ENCODE data around the gene TMEM164. TPM values are rescaled to one million over a fixed set of nuclear protein-coding genes. Genes with fewer than 3 reads are reported as not detected.
A peak's percentile ranks its signal among the peaks of the same experiment; 100 is the strongest.

The TMEM164 gene
- polyA plus RNA-seq, 1 donor (not counting 4 experiments of a cell fraction or from before 2014, with no cell fraction given) = 15.3 TPM

GRCh38 chrX:110212299-110212698 is 209.4 kb downstream of the TMEM164 start:
- no peaks in the 10 kb centered on the region for H3K36me3 ChIP-seq (ENCODE audit: control insufficient read depth in 2 of 2, extremely low read depth in 1 of 2, insufficient read depth in 2 of 2, low read length in 2 of 2)
- peak in 2 of 3 experiments; percentile 16 to 23 for TF ChIP-seq CTCF (optimal IDR thresholded peaks at IDR 0.05 in 1 of 3, IDR thresholded peaks at IDR 0.05 in 1 of 3, conservative IDR thresholded peaks at IDR 0.05 in 1 of 3; ENCODE audit: extremely low read depth in 1 of 3, insufficient read depth in 2 of 3, low read length in 3 of 3)
- no peak for TF ChIP-seq EZH2 (IDR thresholded peaks at IDR 0.05; ENCODE audit: low read length)
- H3K27me3 ChIP-seq (ENCODE audit: control insufficient read depth, extremely low read depth, insufficient read depth, low read length) = no peaks in the 10 kb centered on the region
- no peaks in the 10 kb centered on the region for H3K79me2 ChIP-seq (ENCODE audit: control insufficient read depth, insufficient read depth, low read length)
- no peak overlapping the region for H2AFZ ChIP-seq (ENCODE audit: control insufficient read depth, low read length)
- H3K9ac ChIP-seq (ENCODE audit: control insufficient read depth, extremely low read depth, insufficient read depth, low read length) = no peak overlapping the region
- no peak for FAIRE-seq
- DNase-seq (ENCODE audit: low read depth, low spot score) = no peak
- no peaks in the 10 kb centered on the region for H4K20me1 ChIP-seq (ENCODE audit: control insufficient read depth, extremely low read depth, insufficient read depth, low read length)
- dilution Hi-C loops (cut with MboI; ENCODE audit: extremely low pct_ligation_motif_present, low sequenced_read_pairs) = no loop called here
- no peaks in the 10 kb centered on the region for H3K9me1 ChIP-seq (ENCODE audit: control insufficient read depth, extremely low read depth, insufficient read depth, low read length)
- peak overlapping the region; percentile 1 for H3K27ac ChIP-seq (ENCODE audit: control insufficient read depth, insufficient read depth, low read length)
- no peak overlapping the region for H3K4me3 ChIP-seq (ENCODE audit: control insufficient read depth in 2 of 3, extremely low read depth in 1 of 3, insufficient read depth in 2 of 3, low read depth in 1 of 3, low read length in 3 of 3)
- H3K9me3 ChIP-seq (ENCODE audit: control insufficient read depth, low read depth, low read length) = no peaks in the 10 kb centered on the region
- H3K4me1 ChIP-seq (ENCODE audit: control insufficient read depth, extremely low read depth, insufficient read depth, low read length) = peaks cover 27% of the 10 kb centered on the region
- H3K4me2 ChIP-seq (ENCODE audit: control insufficient read depth, extremely low read depth, insufficient read depth, low read depth, low read length) = no peak overlapping the region

DNA sequence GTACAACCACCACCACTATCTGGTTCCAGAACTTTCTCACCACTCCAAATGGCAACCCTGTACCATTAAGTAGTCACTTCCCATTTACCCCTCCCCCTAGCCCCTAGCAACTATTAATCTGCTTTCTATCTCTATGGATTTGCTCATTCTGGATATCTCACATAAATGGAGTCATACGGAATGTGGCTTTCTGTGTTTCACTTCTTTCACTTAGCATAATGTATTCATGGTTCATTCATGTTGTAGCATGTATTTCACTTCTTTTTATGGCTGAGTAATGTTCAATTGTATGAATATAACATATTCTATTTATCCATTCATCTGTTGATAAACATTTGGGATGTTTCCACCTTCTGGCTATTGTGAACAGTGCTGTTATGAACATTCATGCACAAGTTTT is 210.3 kb downstream of the TMEM164 start:
- dilution Hi-C loops (cut with MboI; ENCODE audit: extremely low pct_ligation_motif_present, low sequenced_read_pairs) = no loop called here
- no peaks in the 10 kb centered on the region for H3K79me2 ChIP-seq (ENCODE audit: control insufficient read depth, insufficient read depth, low read length)
- no peak overlapping the region for H3K9ac ChIP-seq (ENCODE audit: control insufficient read depth, extremely low read depth, insufficient read depth, low read length)
- DNase-seq (ENCODE audit: low read depth, low spot score) = no peak
- H3K9me1 ChIP-seq (ENCODE audit: control insufficient read depth, extremely low read depth, insufficient read depth, low read length) = no peaks in the 10 kb centered on the region
- FAIRE-seq = no peak
- no peak overlapping the region for H3K4me2 ChIP-seq (ENCODE audit: control insufficient read depth, extremely low read depth, insufficient read depth, low read depth, low read length)
- no peaks in the 10 kb centered on the region for H3K27me3 ChIP-seq (ENCODE audit: control insufficient read depth, extremely low read depth, insufficient read depth, low read length)
- no peaks in the 10 kb centered on the region for H4K20me1 ChIP-seq (ENCODE audit: control insufficient read depth, extremely low read depth, insufficient read depth, low read length)
- no peaks in the 10 kb centered on the region for H3K36me3 ChIP-seq (ENCODE audit: control insufficient read depth in 2 of 2, extremely low read depth in 1 of 2, insufficient read depth in 2 of 2, low read length in 2 of 2)
- no peaks in the 10 kb centered on the region for H3K9me3 ChIP-seq (ENCODE audit: control insufficient read depth, low read depth, low read length)
- peaks cover 27% of the 10 kb centered on the region for H3K4me1 ChIP-seq (ENCODE audit: control insufficient read depth, extremely low read depth, insufficient read depth, low read length)
- no peak overlapping the region for H3K4me3 ChIP-seq (ENCODE audit: control insufficient read depth in 2 of 3, extremely low read depth in 1 of 3, insufficient read depth in 2 of 3, low read depth in 1 of 3, low read length in 3 of 3)
- TF ChIP-seq EZH2 (IDR thresholded peaks at IDR 0.05; ENCODE audit: low read length) = no peak
- no peak for TF ChIP-seq CTCF (optimal IDR thresholded peaks at IDR 0.05 in 1 of 3, IDR thresholded peaks at IDR 0.05 in 1 of 3, conservative IDR thresholded peaks at IDR 0.05 in 1 of 3; ENCODE audit: extremely low read depth in 1 of 3, insufficient read depth in 2 of 3, low read length in 3 of 3)
- peak overlapping the region; percentile 27 for H3K27ac ChIP-seq (ENCODE audit: control insufficient read depth, insufficient read depth, low read length)
- H2AFZ ChIP-seq (ENCODE audit: control insufficient read depth, low read length) = no peak overlapping the region
